ENCODE results near the gene LCN1.
"Not testable (repeated sequence)": the region's sequence is repeated elsewhere in the genome, so short reads cannot be mapped to it uniquely, and the experiment has no call there.

The LCN1 gene

GRCh38 chr9:135505406-135506187 lies 15.6 kb upstream of the LCN1 start:
- no peak for DNase-seq

GRCh38 chr9:135506327-135507103 lies 14.7 kb upstream of the LCN1 start:
- no peak for DNase-seq

GRCh38 chr9:135507104-135508035 lies 13.9 kb upstream of the LCN1 start:
- DNase-seq: no peak

GRCh38 chr9:135508211-135508820 lies 12.9 kb upstream of the LCN1 start:
- no peak for DNase-seq

GRCh38 chr9:135509458-135509857 lies 11.8 kb upstream of the LCN1 start:
- DNase-seq: no peak

GRCh38 chr9:135512241-135512603 lies 9.0 kb upstream of the LCN1 start:
- no peak for DNase-seq

- no peak for DNase-seq
These were observed 8.3 kb upstream of the LCN1 start for GRCh38 chr9:135512904-135513303.

GRCh38 chr9:135513351-135513846 lies 7.8 kb upstream of the LCN1 start:
- no peak for DNase-seq

GRCh38 chr9:135513906-135514305 lies 7.3 kb upstream of the LCN1 start:
- DNase-seq: not testable (repeated sequence)

- no peak for DNase-seq
These were observed 6.7 kb upstream of the LCN1 start for GRCh38 chr9:135514342-135515082.

- no peak for DNase-seq
These were observed 5.9 kb upstream of the LCN1 start for GRCh38 chr9:135515083-135515951.

GRCh38 chr9:135516132-135516860 lies 4.9 kb upstream of the LCN1 start:
- no peak for DNase-seq

GRCh38 chr9:135517407-135517822 lies 3.8 kb upstream of the LCN1 start:
- no peak for DNase-seq

- DNase-seq: no peak
These were observed 1.9 kb upstream of the LCN1 start for GRCh38 chr9:135519179-135519971.

GRCh38 chr9:135521608-135522095 lies 412 bp downstream of the LCN1 start:
- DNase-seq: no peak

GRCh38 chr9:135522137-135522877 lies 1.1 kb downstream of the LCN1 start:
- DNase-seq: no peak

- no peak for DNase-seq
These were observed 1.7 kb downstream of the LCN1 start for GRCh38 chr9:135522931-135523330.

GRCh38 chr9:135523521-135524129 lies 2.4 kb downstream of the LCN1 start:
- no peak for DNase-seq

Measured in activated T-cell treated with anti-CD3 and anti-CD28 coated beads for 4 hours (primary cell).